AG09319 (cell line): ENCODE data around the gene EFNA3.

Experiments used
- DNase-seq: peaks from one replicate; pipeline ENCODE4 v3.0.0-alpha.2; 2010; ENCODE audit warnings: low read depth; ENCODE audit errors: extremely low read depth
- TF ChIP-seq, protein P1 (sequence below): IDR thresholded peaks from 2 replicates; pipeline ENCODE4 v1.5.1; 2011; ENCODE audit warnings: low read depth, mild to moderate bottlenecking, inconsistent platforms, low read length, moderate library complexity

EFNA3 gene

DNA sequence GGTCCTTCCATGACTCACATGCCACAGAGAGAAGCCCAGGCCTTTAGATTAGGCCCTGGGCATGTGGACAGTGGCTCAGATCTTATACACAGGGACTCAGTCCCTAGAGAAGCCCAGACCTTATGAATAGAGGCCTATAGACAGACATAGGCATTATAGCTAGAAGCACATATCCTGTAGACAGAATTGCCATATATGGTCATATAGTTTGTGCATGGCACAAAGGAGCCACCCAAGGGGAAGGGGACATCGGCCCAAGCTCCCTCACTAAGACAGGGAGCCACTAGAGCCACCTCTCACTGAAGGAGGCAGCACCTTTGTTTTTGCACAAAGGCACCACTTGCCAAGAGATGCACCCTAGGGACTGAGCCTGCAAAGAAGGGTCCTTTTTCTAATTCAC lies 2.3 kb upstream of the EFNA3 start:
- no peak for DNase-seq
- TF ChIP-seq, protein P1, sequence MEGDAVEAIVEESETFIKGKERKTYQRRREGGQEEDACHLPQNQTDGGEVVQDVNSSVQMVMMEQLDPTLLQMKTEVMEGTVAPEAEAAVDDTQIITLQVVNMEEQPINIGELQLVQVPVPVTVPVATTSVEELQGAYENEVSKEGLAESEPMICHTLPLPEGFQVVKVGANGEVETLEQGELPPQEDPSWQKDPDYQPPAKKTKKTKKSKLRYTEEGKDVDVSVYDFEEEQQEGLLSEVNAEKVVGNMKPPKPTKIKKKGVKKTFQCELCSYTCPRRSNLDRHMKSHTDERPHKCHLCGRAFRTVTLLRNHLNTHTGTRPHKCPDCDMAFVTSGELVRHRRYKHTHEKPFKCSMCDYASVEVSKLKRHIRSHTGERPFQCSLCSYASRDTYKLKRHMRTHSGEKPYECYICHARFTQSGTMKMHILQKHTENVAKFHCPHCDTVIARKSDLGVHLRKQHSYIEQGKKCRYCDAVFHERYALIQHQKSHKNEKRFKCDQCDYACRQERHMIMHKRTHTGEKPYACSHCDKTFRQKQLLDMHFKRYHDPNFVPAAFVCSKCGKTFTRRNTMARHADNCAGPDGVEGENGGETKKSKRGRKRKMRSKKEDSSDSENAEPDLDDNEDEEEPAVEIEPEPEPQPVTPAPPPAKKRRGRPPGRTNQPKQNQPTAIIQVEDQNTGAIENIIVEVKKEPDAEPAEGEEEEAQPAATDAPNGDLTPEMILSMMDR = no peak

DNA sequence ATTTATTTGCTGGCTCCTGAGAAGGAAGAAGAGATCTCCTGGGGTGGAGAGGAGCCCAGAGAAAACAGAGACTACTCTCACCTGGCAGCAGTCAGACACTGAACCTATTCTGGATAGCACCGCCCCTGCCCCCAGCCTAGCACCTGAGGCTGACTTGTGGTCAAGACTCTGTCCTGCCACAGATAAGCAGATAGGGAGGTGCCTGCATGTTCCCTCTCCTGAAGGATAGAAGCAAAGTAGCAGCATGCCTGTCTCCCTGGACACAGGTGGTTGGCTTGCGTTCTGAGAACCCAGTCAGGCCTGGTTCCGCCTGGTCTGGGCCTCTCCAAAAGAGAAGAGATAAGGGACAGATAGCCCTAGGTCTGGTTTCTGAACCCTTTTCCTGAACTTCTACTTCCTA lies 1.3 kb upstream of the EFNA3 start:
- no peak for DNase-seq
- TF ChIP-seq, protein P1 = no peak

DNA sequence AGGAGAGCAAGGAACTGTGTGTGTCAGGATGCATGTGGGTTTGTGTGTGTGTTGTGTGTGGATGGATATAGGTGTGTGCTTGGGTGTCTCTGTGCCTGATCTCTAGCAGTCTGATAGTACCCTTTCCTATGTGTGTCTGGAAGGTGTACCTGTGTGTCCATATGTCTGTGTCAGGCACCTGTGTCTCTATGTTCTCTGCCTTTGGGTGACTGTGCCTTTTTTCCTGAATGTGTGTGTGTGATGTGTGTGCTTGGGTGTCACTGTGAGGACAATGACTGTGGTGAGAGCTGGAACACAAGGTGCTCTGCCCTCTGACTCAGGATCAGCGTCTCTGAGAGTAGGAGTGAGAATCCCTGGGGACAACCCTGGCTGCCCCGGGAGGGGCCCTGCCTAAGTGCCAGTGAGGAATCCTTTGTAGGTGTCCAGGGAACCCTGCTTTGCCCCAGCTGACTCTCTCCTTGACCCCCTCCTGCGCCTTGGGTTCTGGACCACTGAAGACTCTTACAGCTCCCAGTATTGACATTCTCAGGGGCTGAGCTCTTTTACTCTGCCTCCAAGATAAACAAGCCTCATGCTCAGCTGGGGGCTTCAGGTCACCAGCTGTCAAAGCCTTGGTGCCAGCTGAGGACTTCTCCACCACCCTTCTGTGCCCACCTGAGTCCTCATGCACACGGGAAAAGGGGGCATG lies 735 bp upstream of the EFNA3 start:
- TF ChIP-seq, protein P1 = no peak
- DNase-seq = no peak

DNA sequence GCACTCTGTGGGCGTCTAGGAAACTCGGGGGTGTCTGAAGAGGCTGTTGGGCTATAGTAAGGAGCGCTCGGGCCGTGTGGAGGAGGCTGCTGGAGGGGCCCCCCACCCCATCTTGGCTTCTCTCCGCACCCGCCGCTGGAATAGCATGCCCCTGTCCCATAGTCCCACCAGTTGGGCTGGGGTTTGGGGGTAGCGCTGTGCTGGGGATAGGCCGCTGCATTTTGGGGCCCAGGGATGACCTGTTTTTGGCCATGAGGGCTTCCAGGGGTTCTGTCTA lies 511 bp downstream of the EFNA3 start:
- no peak for DNase-seq
- TF ChIP-seq, protein P1 = no peak

DNA sequence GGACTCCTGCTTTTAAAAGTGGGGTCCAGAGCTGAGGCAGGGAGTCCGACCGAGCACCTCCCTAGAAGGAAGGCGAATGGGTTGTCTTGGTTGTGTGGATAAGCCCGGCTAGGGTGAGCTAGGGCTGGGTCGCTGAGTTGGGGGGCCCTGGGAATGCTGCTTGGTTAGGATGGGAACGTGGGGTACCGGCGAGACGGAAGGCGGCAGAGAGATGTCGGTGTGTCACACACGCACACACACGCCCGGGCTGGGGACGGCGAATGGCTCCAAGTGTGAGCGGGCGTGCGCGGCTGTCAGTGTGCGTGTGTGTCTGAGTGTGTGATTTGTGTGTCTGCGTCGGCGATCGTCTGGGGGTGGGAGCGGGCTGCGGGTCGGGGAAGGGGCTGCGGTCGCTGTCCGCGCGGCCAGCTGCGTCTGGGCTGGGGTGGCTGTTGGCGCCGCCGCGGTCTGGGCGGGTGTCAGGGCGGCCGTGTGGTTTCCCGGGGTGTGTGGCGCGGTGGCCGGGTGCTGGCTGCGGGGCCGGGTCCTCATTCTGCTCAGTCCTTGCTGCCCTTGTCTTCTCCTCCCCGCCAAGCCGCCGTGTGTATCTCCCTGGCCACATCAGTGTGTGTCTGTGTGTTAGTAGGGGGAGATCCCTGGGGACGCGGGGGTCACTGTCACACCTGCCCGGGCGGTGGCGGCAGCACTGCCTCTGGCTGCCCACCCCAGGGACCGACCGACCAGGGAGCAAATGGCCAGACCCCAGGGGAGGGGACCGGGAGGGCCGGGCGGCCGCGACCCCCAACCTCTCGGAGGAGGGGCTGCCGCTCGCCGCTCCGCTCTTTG lies 1.1 kb downstream of the EFNA3 start:
- TF ChIP-seq, protein P1 = no peak
- DNase-seq = no peak

DNA sequence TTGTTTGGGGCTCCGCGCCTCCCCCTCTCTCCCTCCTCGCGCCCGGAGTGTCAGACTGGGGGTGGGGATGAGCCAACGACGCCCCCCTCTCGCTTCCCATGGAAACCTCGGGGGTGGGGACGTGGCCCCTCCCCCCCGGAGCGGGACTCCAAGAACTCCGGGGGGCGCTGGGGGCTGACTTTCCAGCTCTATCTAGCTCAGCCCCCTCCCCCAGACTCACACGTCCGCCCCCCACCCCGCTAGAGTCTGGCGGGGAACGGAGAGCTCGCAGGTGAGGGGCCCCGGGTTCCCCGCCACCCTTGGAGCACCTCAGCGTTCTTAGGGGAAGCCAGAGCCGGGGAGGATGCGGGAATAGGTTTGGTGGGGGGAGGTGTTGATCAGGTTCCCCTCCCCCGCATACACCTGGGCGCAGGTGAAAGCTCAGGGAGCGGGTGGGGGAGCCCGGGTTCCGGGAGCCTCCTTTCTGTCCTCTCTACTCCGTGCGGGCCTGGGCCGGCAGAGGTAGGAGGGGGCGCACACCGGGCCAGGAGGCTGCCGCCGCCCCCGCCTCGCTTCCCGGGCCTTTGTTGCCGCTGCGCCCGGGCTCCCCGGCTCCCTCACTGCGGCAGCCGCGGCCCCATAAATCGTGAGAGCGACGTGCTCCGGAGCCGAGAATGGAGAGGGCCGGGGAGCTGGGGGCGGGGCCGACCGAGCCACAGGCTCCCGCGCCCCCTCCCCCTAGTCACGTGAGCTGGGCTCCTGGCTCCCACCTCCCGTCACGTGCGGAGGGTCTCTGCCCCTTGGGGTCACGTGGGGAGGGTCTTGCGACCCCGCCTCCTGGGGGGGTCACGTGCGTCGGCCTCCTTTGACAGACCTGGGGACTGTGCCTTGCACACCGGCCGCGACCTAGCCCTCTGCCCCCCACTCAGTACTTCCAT lies 1.9 kb downstream of the EFNA3 start:
- DNase-seq = no peak
- TF ChIP-seq, protein P1 = no peak
